Liver (tissue), 9 donors: ENCODE measurements around the gene FAM136A. TPM values are rescaled to one million over a fixed set of nuclear protein-coding genes. Genes with fewer than 3 reads are reported as not detected.
"Not testable (repeated sequence)": the region's sequence is repeated elsewhere in the genome, so short reads cannot be mapped to it uniquely, and the experiment has no call there.

Experiments used
- DNase-seq: peaks from one replicate; pipeline ENCODE4 v3.0.0-alpha.2; 2017; ENCODE audit warnings: low spot score
- H3K27ac ChIP-seq, 2 donors: one replicate each; pipeline ENCODE4 v1.7.0; 2013; ENCODE audit warnings: inconsistent platforms in 2 of 2, low read length in 2 of 2, control low read depth in 1 of 2, low read depth in 1 of 2, mild to moderate bottlenecking in 1 of 2
- H3K27me3 ChIP-seq, 4 donors: one replicate each; pipeline versions ENCODE4 v1.6.1 to v1.7.0; 2013; ENCODE audit warnings: low read length in 3 of 4, inconsistent platforms in 1 of 4, mild to moderate bottlenecking in 1 of 4, moderate library complexity in 1 of 4; ENCODE audit not compliant: control insufficient read depth in 4 of 4, insufficient read depth in 4 of 4
- H3K36me3 ChIP-seq, 4 donors: one replicate each; pipeline versions ENCODE4 v1.6.1 to v1.7.0; 2013; ENCODE audit warnings: low read length in 3 of 4, mild to moderate bottlenecking in 3 of 4, low read depth in 1 of 4, moderate library complexity in 1 of 4; ENCODE audit not compliant: control insufficient read depth in 4 of 4, insufficient read depth in 3 of 4
- H3K4me1 ChIP-seq, 4 donors: one replicate each; pipeline versions ENCODE4 v1.6.1 to v1.7.0; 2013; ENCODE audit warnings: low read length in 3 of 4, mild to moderate bottlenecking in 3 of 4, moderate library complexity in 1 of 4; ENCODE audit not compliant: control insufficient read depth in 4 of 4, insufficient read depth in 4 of 4
- H3K4me3 ChIP-seq, 3 donors: one replicate each; pipeline versions ENCODE4 v1.6.1 to v1.7.0; 2013; ENCODE audit warnings: low read length in 3 of 3, control low read depth in 1 of 3, low read depth in 1 of 3, mild to moderate bottlenecking in 1 of 3
- H3K9ac ChIP-seq, 2 donors: one replicate each; pipeline ENCODE4 v1.7.0; 2013; ENCODE audit warnings: low read length in 2 of 2, mild to moderate bottlenecking in 2 of 2, moderate library complexity in 2 of 2, control low read depth in 1 of 2, low read depth in 1 of 2
- H3K9me3 ChIP-seq, 4 donors: one replicate each; pipeline versions ENCODE4 v1.6.1 to v1.7.0; 2013; ENCODE audit warnings: low read length in 3 of 4; ENCODE audit not compliant: control insufficient read depth in 4 of 4
- ATF3 ChIP-seq: IDR thresholded peaks from 2 replicates; pipeline ENCODE4 v1.6.1; 2016; ENCODE audit warnings: antibody characterized with exemption
- CTCF ChIP-seq: fragments of 150-350 bp; IDR thresholded peaks from 2 replicates; pipeline ENCODE4 v1.5.1; 2017; ENCODE audit warnings: improper control_type of control experiment, low read depth, low read length; ENCODE audit not compliant: missing input control
- EGR1 ChIP-seq, 2 donors: IDR thresholded peaks; 2 replicates each; pipeline ENCODE4 v1.6.1; 2016 to 2018; ENCODE audit warnings: antibody characterized with exemption in 2 of 2, low read depth in 2 of 2
- FOXA1 ChIP-seq: IDR thresholded peaks from 2 replicates; pipeline ENCODE4 v1.6.1; 2016; ENCODE audit warnings: antibody characterized with exemption
- FOXA2 ChIP-seq: IDR thresholded peaks from 2 replicates; pipeline ENCODE4 v1.6.1; 2016; ENCODE audit warnings: antibody characterized with exemption
- GABPA ChIP-seq, 2 donors: IDR thresholded peaks in 1 of 2; conservative IDR thresholded peaks in 1 of 2; 2 replicates each; pipeline ENCODE4 v1.6.1; 2016; ENCODE audit warnings: antibody characterized with exemption in 2 of 2, mild to moderate bottlenecking in 1 of 2, moderate library complexity in 1 of 2
- HNF4A ChIP-seq, 2 donors: conservative IDR thresholded peaks; 2 replicates each; pipeline ENCODE4 v1.6.1; 2016; ENCODE audit warnings: antibody characterized with exemption in 2 of 2, mild to moderate bottlenecking in 2 of 2
- HNF4G ChIP-seq: IDR thresholded peaks from 2 replicates; pipeline ENCODE4 v1.6.1; 2016; ENCODE audit warnings: antibody characterized with exemption
- JUND ChIP-seq, 2 donors: IDR thresholded peaks; 2 replicates each; pipeline ENCODE4 v1.6.1; 2016; ENCODE audit warnings: antibody characterized with exemption in 2 of 2
- MAX ChIP-seq: IDR thresholded peaks from 2 replicates; pipeline ENCODE4 v1.6.1; 2016; ENCODE audit warnings: antibody characterized with exemption
- NR2F2 ChIP-seq: IDR thresholded peaks from 2 replicates; pipeline ENCODE4 v1.6.1; 2016; ENCODE audit warnings: antibody characterized with exemption
- RAD21 ChIP-seq, 2 donors: IDR thresholded peaks; 2 replicates each; pipeline ENCODE4 v1.6.1; 2016; ENCODE audit warnings: antibody characterized with exemption in 2 of 2, mild to moderate bottlenecking in 2 of 2
- REST ChIP-seq: IDR thresholded peaks from 2 replicates; pipeline ENCODE4 v1.6.1; 2016; ENCODE audit warnings: antibody characterized with exemption, mild to moderate bottlenecking
- RXRA ChIP-seq, 2 donors: IDR thresholded peaks; 2 replicates each; pipeline ENCODE4 v1.6.1; 2017 to 2018; ENCODE audit warnings: antibody characterized with exemption in 2 of 2, mild to moderate bottlenecking in 1 of 2
- SP1 ChIP-seq: IDR thresholded peaks from 2 replicates; pipeline ENCODE4 v1.6.1; 2018; ENCODE audit warnings: antibody characterized with exemption, mild to moderate bottlenecking
- TAF1 ChIP-seq: conservative IDR thresholded peaks from 2 replicates; pipeline ENCODE4 v1.6.1; 2016; ENCODE audit warnings: antibody characterized with exemption, mild to moderate bottlenecking
- YY1 ChIP-seq: IDR thresholded peaks from 2 replicates; pipeline ENCODE4 v1.6.1; 2016; ENCODE audit warnings: antibody characterized with exemption, mild to moderate bottlenecking
- ZBTB33 ChIP-seq: IDR thresholded peaks from 2 replicates; pipeline ENCODE4 v1.6.1; 2016; ENCODE audit warnings: antibody characterized with exemption
- WGBS: extraction: QIAGEN DNeasy Blood & Tissue Kit; methylation state at CpG from one replicate; pipeline ENCODE4 v1.1.7; 2013; 5-methylcytosine and 5-hydroxymethylcytosine counted together
- polyA plus RNA-seq, 2 donors: library from polyadenylated mRNA; stranded (reverse) in 1 of 2; unstranded in 1 of 2; fragments of 200-250 nt in 1 of 2; fragments of >200 nt in 1 of 2; fragmentation: Nextera tagmentation in 1 of 2; extraction: Ambion mirVana in 1 of 2; gene quantifications; one replicate each; pipeline versions ENCODE4 v1.2.1 to v1.2.3, GENCODE V29; 2013 to 2015
- total RNA-seq, 2 donors: library from RNA; depleted of rRNA; stranded (reverse); fragments of >200 nt; gene quantifications; one replicate each; pipeline ENCODE4 v1.2.3, GENCODE V29; 2014
- donor health status: healthy.
- donor health status: healthy.
- donor health status: healthy.
- donor health status: healthy.
- donor health status: healthy.

FAM136A gene
- total and polyA plus RNA-seq, 4 donors = 20.9 to 35.8 (median 24.2) TPM

- Histone ChIP-seq H3K27me3 (no peaks in the 10 kb centered on the region), H3K27ac (no peak overlapping the region), H3K4me1 (peaks cover 3 to 12% (median 7%) of the 10 kb centered on the region in 4 donors), H3K9me3 (no peaks in the 10 kb centered on the region), H3K4me3 (no peak overlapping the region), H3K9ac (no peak overlapping the region), H3K36me3 (peaks cover 0 to 11% (median 4%) of the 10 kb centered on the region in 4 donors)
- no peak for DNase-seq
- 93% methylated on average over 3 of the region's 3 CpGs for WGBS
- TF ChIP-seq HNF4A (conservative IDR thresholded peaks at IDR 0.05) (no peak), SP1 (no peak), REST (no peak), FOXA1 (no peak), HNF4G (no peak), RXRA (IDR thresholded peaks at IDR 0.05) (no peak), ZBTB33 (no peak), FOXA2 (no peak), CTCF (no peak), RAD21 (IDR thresholded peaks at IDR 0.05) (no peak), NR2F2 (no peak), ATF3 (no peak), EGR1 (IDR thresholded peaks at IDR 0.05; ENCODE audit: low read depth in 2 of 2) (no peak), MAX (no peak), JUND (IDR thresholded peaks at IDR 0.05) (no peak), YY1 (no peak), GABPA (IDR thresholded peaks at IDR 0.05 in 1 of 2, conservative IDR thresholded peaks at IDR 0.05 in 1 of 2) (no peak), TAF1 (no peak)
Measured at GRCh38 chr2:70303186-70303585, 1.3 kb upstream of the FAM136A start.

- DNase-seq, H3K9me3 ChIP-seq, H3K27ac ChIP-seq, H3K27me3 ChIP-seq, H3K9ac ChIP-seq: not testable (repeated sequence)
- Histone ChIP-seq H3K36me3 (peaks cover 0 to 14% (median 6%) of the 10 kb centered on the region in 4 donors), H3K4me1 (peaks cover 3 to 12% (median 7%) of the 10 kb centered on the region in 4 donors), H3K4me3 (peak overlapping the region in 1 of 3 donors; percentile 98)
- WGBS = 40% methylated on average over 11 of the region's 11 CpGs
Measured at GRCh38 chr2:70302195-70302546, 304 bp upstream of the FAM136A start.
